GM18526 (cell line): ENCODE measurements around the gene DICER1.

Experiments used
- POLR2A ChIP-seq: IDR thresholded peaks from 3 replicates; pipeline ENCODE4 v1.6.1; 2011; ENCODE audit not compliant: insufficient read length; ENCODE audit errors: extremely low read depth

DICER1 gene

DNA sequence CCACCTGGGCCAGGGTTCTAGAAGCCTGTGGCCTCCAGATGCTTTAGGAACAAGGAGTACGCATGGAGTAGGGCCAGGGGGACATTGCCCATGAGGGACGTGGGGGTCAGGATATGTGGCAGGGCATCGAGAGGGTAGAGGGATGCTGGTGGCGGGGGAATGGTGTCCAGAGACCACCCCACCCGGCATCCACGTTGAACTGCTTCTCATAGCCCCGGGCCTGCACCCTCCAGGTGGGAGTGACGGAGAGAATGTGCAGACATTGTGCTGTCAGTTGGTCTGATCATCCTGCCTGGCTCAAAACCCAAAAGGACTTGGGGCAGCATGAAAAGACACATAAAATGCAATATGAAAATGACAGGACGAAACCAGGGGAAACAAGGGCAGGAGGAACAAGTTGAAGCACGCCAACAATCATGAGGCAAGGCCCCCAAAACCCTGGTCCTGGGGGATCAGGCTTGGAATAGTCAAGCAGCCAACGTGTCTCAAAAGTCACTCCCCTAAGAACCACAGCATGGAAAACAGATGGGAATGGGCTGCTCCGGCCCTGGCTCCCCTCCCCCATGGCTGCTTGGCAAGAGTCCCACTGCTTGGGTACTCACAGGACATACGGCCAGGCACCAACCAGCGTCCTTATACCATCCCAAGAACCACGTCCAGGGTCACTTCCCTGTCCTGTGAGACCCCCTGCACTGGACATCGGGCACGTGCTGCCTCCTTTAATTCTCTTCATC is 117.9 kb downstream of the DICER1 start:
- TF ChIP-seq POLR2A = no peak

DNA sequence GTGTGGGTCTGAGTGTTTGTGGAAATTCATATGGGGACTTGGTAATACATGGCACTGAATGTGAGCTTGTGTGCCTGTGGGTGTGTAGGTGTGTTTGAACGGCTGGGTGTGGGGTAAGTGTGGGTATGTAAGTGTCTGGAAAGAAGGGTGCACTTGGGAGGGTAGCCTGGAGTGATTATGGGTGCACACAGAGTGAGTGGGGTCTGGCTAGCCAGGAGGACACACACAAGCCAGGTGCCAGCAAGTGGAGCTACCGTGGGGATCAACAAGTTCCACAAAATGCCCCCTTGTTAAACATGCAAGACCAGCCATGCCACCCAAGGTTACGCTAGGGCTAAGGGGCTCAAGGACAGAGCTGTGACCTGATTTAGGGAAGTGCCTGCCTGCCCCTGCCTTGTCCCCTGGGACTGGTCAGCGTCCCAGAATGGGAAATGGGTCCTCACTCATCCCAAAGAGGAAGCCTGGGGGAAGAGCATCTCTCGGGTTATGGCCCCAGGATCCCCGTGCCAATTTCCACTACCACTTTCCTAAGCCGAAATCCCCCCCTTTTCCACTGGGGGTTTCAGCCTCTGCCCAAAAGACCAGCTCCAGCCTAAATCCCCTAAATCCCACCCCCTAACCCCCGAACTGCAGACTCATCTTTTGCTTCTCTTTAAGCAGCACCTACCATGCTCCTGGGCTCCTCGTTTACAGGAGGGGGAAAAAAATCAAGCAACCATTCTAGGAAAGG is 118.6 kb downstream of the DICER1 start:
- no peak for TF ChIP-seq POLR2A

DNA sequence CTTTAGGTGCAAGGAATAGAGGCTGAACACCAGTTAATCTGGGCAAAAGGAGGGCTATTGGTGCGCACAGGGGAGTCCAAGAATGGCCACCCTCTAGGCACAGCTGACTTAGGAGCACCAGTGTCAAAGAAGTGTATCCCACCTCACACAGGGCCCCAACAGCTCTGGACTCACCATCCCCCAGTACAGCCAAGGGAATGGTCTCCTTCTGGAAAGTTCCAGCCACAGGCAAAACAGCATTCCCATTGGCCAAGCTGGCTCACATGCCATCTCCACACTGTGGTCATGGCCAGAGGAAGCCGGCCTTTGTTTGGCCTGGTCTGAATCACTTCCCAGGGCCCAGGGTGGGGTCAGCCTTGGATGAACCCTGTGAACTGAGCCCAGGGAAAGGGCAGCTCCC is 120.1 kb downstream of the DICER1 start:
- no peak for TF ChIP-seq POLR2A
